Fibroblast of mammary gland (primary cell): ENCODE data around the gene SND1.

Source experiments
- DNase-seq: peaks from one replicate; pipeline ENCODE4 v3.0.0-alpha.2; 2010; ENCODE audit warnings: low read depth
- H3K4me3 ChIP-seq: 2 replicates; pipeline ENCODE4 v1.5.1; 2011; ENCODE audit warnings: low read depth, mild to moderate bottlenecking, low read length, moderate library complexity; ENCODE audit not compliant: control insufficient read depth
- TF ChIP-seq, protein P1 (sequence below): conservative IDR thresholded peaks from 2 replicates; pipeline ENCODE4 v1.5.1; 2011; ENCODE audit warnings: low read depth, low read length, inconsistent platforms; ENCODE audit not compliant: control insufficient read depth, insufficient read depth

The SND1 gene

DNA sequence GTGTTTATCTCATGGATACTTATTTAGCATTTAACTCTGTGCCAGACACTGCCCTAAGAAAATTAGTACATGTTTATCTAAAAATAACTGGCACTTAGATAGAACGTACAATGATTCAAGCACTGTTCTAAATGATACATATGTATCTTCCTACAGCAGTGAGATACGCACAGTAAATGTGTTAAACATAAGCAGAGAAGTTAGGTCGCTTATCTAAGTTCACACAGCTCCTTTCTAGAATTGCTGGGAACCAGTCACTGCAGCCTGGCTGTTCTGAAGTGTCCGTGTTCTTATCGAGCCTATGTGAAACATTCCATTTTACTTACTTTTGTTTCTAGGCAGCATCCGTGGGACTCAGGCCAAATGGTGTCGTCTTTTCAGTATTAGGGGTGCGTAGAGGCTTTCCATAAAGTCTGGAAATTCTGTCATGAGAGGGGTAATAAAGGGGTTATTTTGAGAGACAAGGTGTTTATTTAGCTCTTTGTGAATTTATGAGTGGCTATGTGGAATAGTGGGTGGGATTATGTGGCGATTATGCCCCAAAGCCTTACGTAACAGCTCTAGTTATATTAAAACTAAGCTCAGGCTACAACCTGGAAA is 186.9 kb downstream of the SND1 start:
- DNase-seq, result peak; percentile 35
- TF ChIP-seq, protein P1, sequence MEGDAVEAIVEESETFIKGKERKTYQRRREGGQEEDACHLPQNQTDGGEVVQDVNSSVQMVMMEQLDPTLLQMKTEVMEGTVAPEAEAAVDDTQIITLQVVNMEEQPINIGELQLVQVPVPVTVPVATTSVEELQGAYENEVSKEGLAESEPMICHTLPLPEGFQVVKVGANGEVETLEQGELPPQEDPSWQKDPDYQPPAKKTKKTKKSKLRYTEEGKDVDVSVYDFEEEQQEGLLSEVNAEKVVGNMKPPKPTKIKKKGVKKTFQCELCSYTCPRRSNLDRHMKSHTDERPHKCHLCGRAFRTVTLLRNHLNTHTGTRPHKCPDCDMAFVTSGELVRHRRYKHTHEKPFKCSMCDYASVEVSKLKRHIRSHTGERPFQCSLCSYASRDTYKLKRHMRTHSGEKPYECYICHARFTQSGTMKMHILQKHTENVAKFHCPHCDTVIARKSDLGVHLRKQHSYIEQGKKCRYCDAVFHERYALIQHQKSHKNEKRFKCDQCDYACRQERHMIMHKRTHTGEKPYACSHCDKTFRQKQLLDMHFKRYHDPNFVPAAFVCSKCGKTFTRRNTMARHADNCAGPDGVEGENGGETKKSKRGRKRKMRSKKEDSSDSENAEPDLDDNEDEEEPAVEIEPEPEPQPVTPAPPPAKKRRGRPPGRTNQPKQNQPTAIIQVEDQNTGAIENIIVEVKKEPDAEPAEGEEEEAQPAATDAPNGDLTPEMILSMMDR, result no peak
- H3K4me3 ChIP-seq, result no peak overlapping the region

DNA sequence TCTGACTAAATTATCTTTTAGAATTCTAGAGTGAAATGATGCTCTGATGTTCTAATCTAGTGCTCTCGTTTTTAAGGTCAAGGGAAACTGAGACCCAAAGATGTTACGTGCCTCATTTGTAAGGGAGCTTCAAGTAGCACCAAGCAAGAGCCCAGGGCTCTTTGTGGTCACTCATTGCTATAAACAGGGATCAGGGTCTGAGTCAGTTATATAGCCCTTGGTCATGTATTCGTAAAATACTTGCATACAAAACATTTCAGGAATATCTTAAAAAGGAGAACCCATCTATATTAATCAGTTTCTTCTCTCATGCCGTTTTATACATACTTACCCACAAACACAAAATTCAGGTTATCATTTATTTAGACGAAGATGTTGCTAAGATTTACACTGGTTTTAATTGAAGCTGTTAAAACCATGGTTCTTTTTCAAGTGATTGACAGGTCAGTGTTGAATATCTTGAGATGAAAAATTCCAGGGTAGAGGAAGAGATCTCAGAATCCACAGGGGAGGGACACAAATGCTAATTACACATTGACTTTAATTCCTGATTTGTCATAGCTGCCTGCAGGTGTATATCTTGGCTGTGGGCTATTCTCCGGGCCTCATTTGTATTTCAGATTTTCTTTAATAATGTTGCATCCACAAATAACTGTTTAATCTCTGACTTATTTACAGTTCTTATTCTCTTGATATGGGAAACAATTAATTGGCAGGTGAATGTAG is 188.4 kb downstream of the SND1 start:
- DNase-seq, result no peak
- no peak overlapping the region for H3K4me3 ChIP-seq
- TF ChIP-seq, protein P1, result no peak

DNA sequence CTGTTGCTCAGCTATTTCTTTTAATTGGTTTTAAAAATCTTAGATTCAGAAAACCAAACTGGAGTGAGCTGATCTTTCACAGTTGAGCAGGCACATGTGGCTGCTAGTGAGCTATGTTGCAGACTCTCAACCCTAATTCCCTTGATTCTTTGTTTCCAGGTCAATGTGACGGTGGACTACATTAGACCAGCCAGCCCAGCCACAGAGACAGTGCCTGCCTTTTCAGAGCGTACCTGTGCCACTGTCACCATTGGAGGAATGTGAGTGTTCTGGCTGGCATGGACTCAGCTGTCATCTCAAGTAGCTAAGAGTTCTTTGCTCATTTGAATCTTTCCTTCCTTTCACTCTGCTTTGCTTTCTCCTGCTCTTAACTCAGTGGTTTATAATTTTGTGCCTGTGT is 192.2 kb downstream of the SND1 start:
- TF ChIP-seq, protein P1, result no peak
- no peak for DNase-seq
- H3K4me3 ChIP-seq, result no peak overlapping the region

DNA sequence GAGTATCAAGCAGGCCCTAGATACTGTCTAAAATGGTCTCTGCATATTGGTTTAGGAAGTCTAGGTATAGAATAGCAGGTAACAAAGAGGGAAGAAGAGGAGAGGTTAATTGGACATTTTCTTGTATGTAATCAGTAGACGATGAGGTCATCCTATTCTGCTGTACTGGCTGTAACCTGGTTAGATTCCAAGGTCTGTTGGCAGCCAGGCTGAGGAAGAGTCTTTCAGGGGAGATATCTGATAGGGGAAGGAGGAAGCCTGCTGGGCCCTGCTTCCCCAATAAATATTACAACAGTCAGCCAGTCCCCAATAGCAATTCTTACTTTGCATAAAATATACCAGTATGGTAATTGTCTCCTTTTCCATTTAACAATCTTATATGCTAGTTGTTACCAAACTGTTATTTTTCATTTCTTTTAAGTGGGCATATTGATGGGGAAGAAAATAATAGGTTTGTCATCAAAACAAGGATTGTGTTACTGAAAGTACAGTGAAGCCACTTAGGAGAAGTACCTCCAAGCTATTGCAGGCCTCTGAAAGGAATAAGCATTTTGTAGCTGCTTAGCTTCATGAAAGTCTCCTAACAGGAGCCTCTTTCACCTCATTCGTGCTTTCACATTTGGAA is 192.8 kb downstream of the SND1 start:
- no peak overlapping the region for H3K4me3 ChIP-seq
- TF ChIP-seq, protein P1, result no peak
- peak; percentile 59 for DNase-seq

DNA sequence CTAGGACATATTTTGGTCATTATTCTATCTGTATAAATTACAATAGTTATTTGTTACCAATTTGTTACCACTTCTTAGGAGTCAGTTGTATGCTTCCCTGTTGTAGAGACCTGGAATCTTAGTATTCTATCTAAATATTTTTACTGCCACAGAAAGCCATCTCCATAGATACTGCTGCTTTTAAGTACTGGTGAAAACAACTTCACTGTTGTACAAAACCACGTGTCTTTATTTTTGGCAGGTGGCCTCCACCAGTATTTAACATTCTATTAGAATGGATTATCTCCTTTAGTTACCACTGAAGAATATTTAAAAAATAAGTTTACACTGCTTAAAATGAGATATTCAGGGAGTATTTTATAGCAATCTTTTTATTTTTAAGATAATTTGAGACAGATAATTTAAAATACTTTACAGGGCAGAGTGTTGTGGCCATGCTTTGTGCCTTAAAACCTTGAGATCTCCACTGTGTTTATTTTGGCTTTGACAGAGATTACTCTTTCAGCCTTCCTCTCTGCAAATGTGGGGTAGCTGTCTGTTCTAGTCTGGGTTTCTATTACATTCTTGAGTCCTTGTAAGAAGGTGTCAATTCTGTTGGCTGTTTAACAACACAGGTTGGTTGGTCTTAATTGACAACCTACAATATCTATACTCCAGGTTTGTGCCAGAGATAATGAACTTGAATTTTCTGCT is 193.7 kb downstream of the SND1 start:
- H3K4me3 ChIP-seq, result no peak overlapping the region
- TF ChIP-seq, protein P1, result no peak
- DNase-seq, result no peak

DNA sequence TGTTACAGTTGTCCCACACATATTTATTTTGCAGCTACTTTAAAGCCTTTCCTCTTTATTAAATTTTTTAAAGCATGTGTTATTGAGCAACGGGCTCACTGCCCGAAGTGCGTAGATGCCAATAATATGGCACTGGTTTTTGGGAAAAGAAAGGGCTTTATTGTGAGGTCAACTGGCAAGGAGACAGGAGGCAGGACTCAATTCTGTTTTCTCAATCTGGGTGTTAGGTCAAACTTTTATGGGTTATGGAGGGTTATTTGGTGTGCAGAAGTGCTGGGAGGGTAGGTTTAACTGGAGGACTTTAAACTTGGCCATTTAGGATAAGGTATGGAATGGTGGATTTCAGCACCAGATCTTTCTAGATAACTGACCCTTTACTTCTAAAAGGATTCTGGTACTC is 195.6 kb downstream of the SND1 start:
- no peak for DNase-seq
- no peak overlapping the region for H3K4me3 ChIP-seq
- TF ChIP-seq, protein P1, result no peak
